Embryonic facial prominence (tissue), 1 donor: ENCODE results near the gene TMEM63A.

ENCODE experiments used
- DNase-seq: peaks from one replicate; pipeline ENCODE4 v3.0.0-alpha.2; 2016; ENCODE audit errors: extremely low spot score

The TMEM63A gene

GRCh38 chr1:225866981-225867380, 15.2 kb downstream of the TMEM63A start:
- no peak for DNase-seq

GRCh38 chr1:225866061-225866837, 15.9 kb downstream of the TMEM63A start:
- DNase-seq, result no peak

- no peak for DNase-seq
These were observed 16.7 kb downstream of the TMEM63A start for GRCh38 chr1:225865514-225865913.

- no peak for DNase-seq
These were observed 19.0 kb downstream of the TMEM63A start for GRCh38 chr1:225863167-225863566.

GRCh38 chr1:225862581-225862950, 19.6 kb downstream of the TMEM63A start:
- DNase-seq, result no peak

- no peak for DNase-seq
These were observed 20.2 kb downstream of the TMEM63A start for GRCh38 chr1:225861834-225862580.

- DNase-seq, result no peak
These were observed 21.2 kb downstream of the TMEM63A start for GRCh38 chr1:225860876-225861441.

- DNase-seq, result no peak
These were observed 22.1 kb downstream of the TMEM63A start for GRCh38 chr1:225860107-225860506.

- no peak for DNase-seq
These were observed 23.0 kb downstream of the TMEM63A start for GRCh38 chr1:225859151-225859550.

- no peak for DNase-seq
These were observed 24.9 kb downstream of the TMEM63A start for GRCh38 chr1:225857256-225857655.

GRCh38 chr1:225855503-225856300, 26.5 kb downstream of the TMEM63A start:
- no peak for DNase-seq

- DNase-seq, result no peak
These were observed 28.7 kb downstream of the TMEM63A start for GRCh38 chr1:225853441-225853840.

- no peak for DNase-seq
These were observed 29.6 kb downstream of the TMEM63A start for GRCh38 chr1:225852413-225853124.

- no peak for DNase-seq
These were observed 30.4 kb downstream of the TMEM63A start for GRCh38 chr1:225851805-225852204.

- DNase-seq, result no peak
These were observed 31.8 kb downstream of the TMEM63A start for GRCh38 chr1:225850370-225850769.

- no peak for DNase-seq
These were observed 32.3 kb downstream of the TMEM63A start for GRCh38 chr1:225849925-225850324.

- no peak for DNase-seq
These were observed 33.9 kb downstream of the TMEM63A start for GRCh38 chr1:225848030-225848955.

GRCh38 chr1:225847610-225848009, 34.6 kb downstream of the TMEM63A start:
- DNase-seq, result no peak

- DNase-seq, result no peak
These were observed 35.6 kb downstream of the TMEM63A start for GRCh38 chr1:225846331-225847310.
